Kidney (tissue), 14 donors: ENCODE results near the gene FAM81A. TPM values are rescaled to one million over a fixed set of nuclear protein-coding genes. Genes with fewer than 3 reads are reported as not detected.

Experiments used
- DNase-seq, 5 donors: peaks; one replicate each; pipeline ENCODE4 v3.0.0-alpha.2; 2013 to 2020
- FAIRE-seq: peaks from 2 replicates; lab custom pipeline; 2012; peaks lifted over from hg19 to GRCh38; lab: Jason Lieb, UNC
- H3K27ac ChIP-seq, 2 donors: one replicate each; pipeline ENCODE4 v1.7.0; 2013; ENCODE audit warnings: low read depth in 2 of 2, low read length in 2 of 2, inconsistent platforms in 1 of 2
- H3K27me3 ChIP-seq: one replicate; pipeline ENCODE4 v1.7.1; 2013; ENCODE audit warnings: low read length, inconsistent platforms; ENCODE audit not compliant: control insufficient read depth, insufficient read depth
- H3K36me3 ChIP-seq, 3 donors: one replicate each; pipeline versions ENCODE4 v1.7.0 to v1.7.1; 2013; ENCODE audit warnings: low read length in 3 of 3, control low read depth in 1 of 3, inconsistent platforms in 1 of 3; ENCODE audit not compliant: insufficient read depth in 3 of 3, control insufficient read depth in 2 of 3
- H3K4me1 ChIP-seq, 3 donors: one replicate each; pipeline versions ENCODE4 v1.7.0 to v1.7.1; 2013; ENCODE audit warnings: low read length in 3 of 3, inconsistent platforms in 1 of 3, low read depth in 1 of 3; ENCODE audit not compliant: control insufficient read depth in 2 of 3, insufficient read depth in 2 of 3
- H3K4me3 ChIP-seq, 3 donors: one replicate each; pipeline versions ENCODE4 v1.7.0 to v1.8.1; 2013; ENCODE audit warnings: low read length in 3 of 3, control low read depth in 1 of 3, inconsistent platforms in 1 of 3
- H3K9ac ChIP-seq, 3 donors: one replicate each; pipeline versions ENCODE4 v1.7.0 to v1.7.1; 2013; ENCODE audit warnings: low read length in 3 of 3, control low read depth in 1 of 3, inconsistent platforms in 1 of 3
- H3K9me3 ChIP-seq, 3 donors: one replicate each; pipeline versions ENCODE4 v1.7.0 to v1.7.1; 2013; ENCODE audit warnings: low read length in 3 of 3, control low read depth in 1 of 3, inconsistent platforms in 1 of 3; ENCODE audit not compliant: control insufficient read depth in 2 of 3, insufficient read depth in 1 of 3
- intact Hi-C: fragments of 100-400 bp; cut with DNase I; formaldehyde crosslinking; loops from one replicate; pipeline ENCODE4 v1.11.1; 2022
- polyA plus RNA-seq: library from polyadenylated mRNA; stranded (reverse); fragments of 350-450 nt; fragmentation: Illumina TruSeq; extraction: RNeasy Lipid Tissue Mini Kit (QIAGEN cat#74804); gene quantifications from one replicate; pipeline ENCODE4 v1.2.3, GENCODE V29; 2014; ENCODE audit warnings: low read depth, low replicate concordance; ENCODE audit not compliant: insufficient read depth
- total RNA-seq: library from RNA; stranded (reverse); fragmentation: NEBNext Ultra II Directional; extraction: Animal tissue kit (Norgen Biotek cat#: 25700); gene quantifications from one replicate; pipeline ENCODE4 v1.2.1, GENCODE V29; 2021
- TF ChIP-seq, protein P1 (sequence below): IDR thresholded peaks from 3 replicates; pipeline ENCODE4 v1.5.1; 2012; ENCODE audit warnings: mild to moderate bottlenecking, moderate library complexity, borderline replicate concordance; ENCODE audit not compliant: insufficient read depth; ENCODE audit errors: extremely low read depth
- donor health status: control.
- donor health status: control.
- donor health status: control.
- donor health status: control.
- donor health status: control.
- donor health status: DM: yes; HTN: yes; CAD: no.
- donor health status: Normal renal cell carcinoma (clear cell type).

Gene FAM81A
- total and polyA plus RNA-seq, 2 donors from 2014 or later = 10.4 TPM

DNA sequence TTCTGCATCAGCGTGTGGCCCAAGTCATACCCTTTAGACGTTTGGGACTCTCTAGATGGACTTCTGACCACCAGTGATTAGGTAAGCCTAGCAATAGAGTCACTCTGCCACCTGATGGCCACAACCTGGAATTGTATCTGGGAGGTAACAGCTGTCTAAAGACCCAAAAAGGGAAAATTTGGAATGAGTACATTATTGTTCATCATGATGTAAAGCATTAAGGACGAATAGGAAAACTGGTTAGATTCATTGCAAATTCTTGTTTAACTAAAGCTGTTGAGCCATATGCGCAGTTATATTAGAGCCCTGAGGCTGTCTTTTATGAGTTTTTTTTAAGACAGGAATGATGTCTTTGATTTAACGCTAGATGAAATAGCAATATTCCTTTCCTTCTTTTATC, 63.6 kb downstream of the FAM81A start:
- no peaks in the 10 kb centered on the region for H3K27me3 ChIP-seq
- H3K4me3 ChIP-seq = no peak overlapping the region
- intact Hi-C loops = no loop called here
- TF ChIP-seq, protein P1, sequence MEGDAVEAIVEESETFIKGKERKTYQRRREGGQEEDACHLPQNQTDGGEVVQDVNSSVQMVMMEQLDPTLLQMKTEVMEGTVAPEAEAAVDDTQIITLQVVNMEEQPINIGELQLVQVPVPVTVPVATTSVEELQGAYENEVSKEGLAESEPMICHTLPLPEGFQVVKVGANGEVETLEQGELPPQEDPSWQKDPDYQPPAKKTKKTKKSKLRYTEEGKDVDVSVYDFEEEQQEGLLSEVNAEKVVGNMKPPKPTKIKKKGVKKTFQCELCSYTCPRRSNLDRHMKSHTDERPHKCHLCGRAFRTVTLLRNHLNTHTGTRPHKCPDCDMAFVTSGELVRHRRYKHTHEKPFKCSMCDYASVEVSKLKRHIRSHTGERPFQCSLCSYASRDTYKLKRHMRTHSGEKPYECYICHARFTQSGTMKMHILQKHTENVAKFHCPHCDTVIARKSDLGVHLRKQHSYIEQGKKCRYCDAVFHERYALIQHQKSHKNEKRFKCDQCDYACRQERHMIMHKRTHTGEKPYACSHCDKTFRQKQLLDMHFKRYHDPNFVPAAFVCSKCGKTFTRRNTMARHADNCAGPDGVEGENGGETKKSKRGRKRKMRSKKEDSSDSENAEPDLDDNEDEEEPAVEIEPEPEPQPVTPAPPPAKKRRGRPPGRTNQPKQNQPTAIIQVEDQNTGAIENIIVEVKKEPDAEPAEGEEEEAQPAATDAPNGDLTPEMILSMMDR = peak; percentile 38
- DNase-seq (peak in 3 of 5 donors; percentile 31 to 59 (median 32)), FAIRE-seq (no peak)
- H3K36me3 ChIP-seq = no peaks in the 10 kb centered on the region
- no peak overlapping the region for H3K27ac ChIP-seq
- no peaks in the 10 kb centered on the region for H3K9me3 ChIP-seq
- no peaks in the 10 kb centered on the region for H3K4me1 ChIP-seq
- H3K9ac ChIP-seq = no peak overlapping the region

DNA sequence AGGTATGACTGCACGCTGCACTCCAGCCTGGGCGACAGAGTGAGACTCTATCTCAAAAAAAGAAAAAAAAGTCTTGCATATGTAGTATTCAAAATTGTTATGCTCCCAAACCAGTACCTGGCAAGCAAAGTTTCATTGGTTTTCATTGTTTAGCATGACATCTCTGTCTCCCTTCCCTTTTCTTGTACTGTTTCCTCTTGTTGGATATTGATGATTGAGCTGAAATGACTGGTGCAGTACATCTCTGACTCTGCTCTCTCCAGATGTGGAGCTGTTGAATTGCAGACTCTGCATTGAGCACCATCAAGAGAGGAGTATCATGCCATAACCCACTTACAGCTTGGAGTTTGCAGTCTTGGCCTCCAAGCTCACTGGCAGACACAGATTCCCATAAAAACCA, 77.2 kb downstream of the FAM81A start:
- Histone ChIP-seq H3K4me1 (no peaks in the 10 kb centered on the region), H3K27ac (no peak overlapping the region), H3K9me3 (no peaks in the 10 kb centered on the region), H3K9ac (no peak overlapping the region), H3K36me3 (no peaks in the 10 kb centered on the region), H3K4me3 (no peak overlapping the region), H3K27me3 (no peaks in the 10 kb centered on the region)
- intact Hi-C loops = no loop called here
- DNase-seq = no peak
- TF ChIP-seq, protein P1 = no peak
- FAIRE-seq = no peak

DNA sequence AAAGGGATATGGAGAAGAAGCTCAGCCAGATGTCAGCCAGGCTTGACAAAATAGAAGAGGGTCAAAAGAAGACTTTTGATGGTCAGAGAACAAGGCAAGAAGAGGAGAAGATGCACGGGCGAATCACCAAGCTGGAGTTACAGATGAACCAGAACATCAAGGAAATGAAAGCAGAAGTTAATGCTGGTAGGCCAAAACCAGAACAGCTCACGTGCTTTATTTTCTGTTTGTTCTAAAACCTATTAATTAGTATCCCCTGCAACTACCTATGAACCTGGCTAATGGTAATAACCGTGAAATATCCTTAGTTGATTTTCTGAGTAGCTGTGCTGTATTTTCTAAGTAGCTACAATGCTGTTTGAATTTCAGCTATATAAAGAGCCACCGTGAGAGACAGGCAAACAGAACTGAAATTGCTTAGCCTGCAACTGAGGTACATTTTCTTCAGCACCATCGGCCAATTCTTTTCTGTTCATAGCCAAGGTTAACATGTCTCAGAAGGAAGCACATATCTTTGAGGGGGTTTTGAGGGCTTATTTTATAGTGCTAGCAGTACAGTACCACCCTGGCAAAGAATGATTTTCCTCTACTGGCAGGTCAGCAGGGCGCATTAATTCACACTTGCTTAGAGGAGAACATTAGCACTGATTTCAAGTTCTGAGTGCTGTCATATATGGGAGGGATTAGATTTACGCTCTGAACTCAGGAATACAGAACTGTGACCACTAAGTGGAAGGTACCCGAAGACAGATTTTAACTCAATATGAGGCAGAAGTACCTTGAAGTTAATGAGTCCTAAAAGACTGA, 78.9 kb downstream of the FAM81A start:
- intact Hi-C loops = no loop called here
- H3K9me3 ChIP-seq = no peaks in the 10 kb centered on the region
- no peaks in the 10 kb centered on the region for H3K4me1 ChIP-seq
- no peak overlapping the region for H3K4me3 ChIP-seq
- no peaks in the 10 kb centered on the region for H3K36me3 ChIP-seq
- TF ChIP-seq, protein P1 = no peak
- H3K27me3 ChIP-seq = no peaks in the 10 kb centered on the region
- no peak overlapping the region for H3K9ac ChIP-seq
- DNase-seq (peak in 2 of 5 donors; percentile 21 to 57), FAIRE-seq (no peak)
- no peak overlapping the region for H3K27ac ChIP-seq

- no peaks in the 10 kb centered on the region for H3K36me3 ChIP-seq
- FAIRE-seq (no peak), DNase-seq (no peak)
- H3K9ac ChIP-seq = no peak overlapping the region
- H3K9me3 ChIP-seq = no peaks in the 10 kb centered on the region
- TF ChIP-seq, protein P1 = no peak
- H3K27me3 ChIP-seq = no peaks in the 10 kb centered on the region
- intact Hi-C loops = no loop called here
- H3K27ac ChIP-seq = no peak overlapping the region
- no peak overlapping the region for H3K4me3 ChIP-seq
- H3K4me1 ChIP-seq = no peaks in the 10 kb centered on the region
These were observed 81.3 kb downstream of the FAM81A start for GRCh38 chr15:59519329-59519728.
